GM18873 (cell line): Measurements from ENCODE around the gene CEP152.
"Not testable (repeated sequence)": the region's sequence is repeated elsewhere in the genome, so short reads cannot be mapped to it uniquely, and the experiment has no call there.

Source experiments
- ATAC-seq: cut with Tn5 transposase; IDR thresholded peaks from one replicate; pipeline ENCODE4 v1.9.1; 2021; ENCODE audit warnings: mild to moderate bottlenecking, moderate library complexity, moderate number of reproducible peaks; ENCODE audit not compliant: unreplicated experiment, low FRiP score

Gene CEP152

GRCh38 chr15:48806151-48806550 lies 4.7 kb downstream of the CEP152 start:
- no peak for ATAC-seq

GRCh38 chr15:48805591-48805990 lies 5.3 kb downstream of the CEP152 start:
- no peak for ATAC-seq

GRCh38 chr15:48803877-48804276 lies 7.0 kb downstream of the CEP152 start:
- no peak for ATAC-seq

GRCh38 chr15:48802867-48803266 lies 8.0 kb downstream of the CEP152 start:
- ATAC-seq: no peak

- no peak for ATAC-seq
These were observed 8.6 kb downstream of the CEP152 start for GRCh38 chr15:48802257-48802656.

- no peak for ATAC-seq
These were observed 9.9 kb downstream of the CEP152 start for GRCh38 chr15:48800811-48801455.

- no peak for ATAC-seq
These were observed 10.6 kb downstream of the CEP152 start for GRCh38 chr15:48800245-48800644.

GRCh38 chr15:48798319-48798718 lies 12.6 kb downstream of the CEP152 start:
- ATAC-seq: no peak

GRCh38 chr15:48796930-48797329 lies 13.9 kb downstream of the CEP152 start:
- no peak for ATAC-seq

- ATAC-seq: no peak
These were observed 14.3 kb downstream of the CEP152 start for GRCh38 chr15:48796521-48796920.

- ATAC-seq: no peak
These were observed 15.0 kb downstream of the CEP152 start for GRCh38 chr15:48795901-48796300.

- ATAC-seq: peak; percentile 89
These were observed 16.2 kb downstream of the CEP152 start for GRCh38 chr15:48794697-48795134.

- ATAC-seq: no peak
These were observed 18.5 kb downstream of the CEP152 start for GRCh38 chr15:48792408-48792807.

- ATAC-seq: not testable (repeated sequence)
These were observed 20.3 kb downstream of the CEP152 start for GRCh38 chr15:48790466-48791115.

GRCh38 chr15:48785712-48786111 lies 25.2 kb downstream of the CEP152 start:
- ATAC-seq: no peak

GRCh38 chr15:48785195-48785594 lies 25.7 kb downstream of the CEP152 start:
- ATAC-seq: no peak

GRCh38 chr15:48784756-48785155 lies 26.1 kb downstream of the CEP152 start:
- ATAC-seq: no peak

- ATAC-seq: no peak
These were observed 28.0 kb downstream of the CEP152 start for GRCh38 chr15:48782911-48783310.

GRCh38 chr15:48781481-48782081 lies 29.3 kb downstream of the CEP152 start:
- ATAC-seq: no peak

- no peak for ATAC-seq
These were observed 29.9 kb downstream of the CEP152 start for GRCh38 chr15:48781017-48781416.

- ATAC-seq: no peak
These were observed 32.5 kb downstream of the CEP152 start for GRCh38 chr15:48778331-48778730.
